ENCODE data around the gene DAD1. TPM values are rescaled to one million over a fixed set of nuclear protein-coding genes. Genes with fewer than 3 reads are reported as not detected.

DAD1 gene
- total RNA-seq, 4 donors from 2014 or later: 123 to 228 (median 171) TPM

DNA sequence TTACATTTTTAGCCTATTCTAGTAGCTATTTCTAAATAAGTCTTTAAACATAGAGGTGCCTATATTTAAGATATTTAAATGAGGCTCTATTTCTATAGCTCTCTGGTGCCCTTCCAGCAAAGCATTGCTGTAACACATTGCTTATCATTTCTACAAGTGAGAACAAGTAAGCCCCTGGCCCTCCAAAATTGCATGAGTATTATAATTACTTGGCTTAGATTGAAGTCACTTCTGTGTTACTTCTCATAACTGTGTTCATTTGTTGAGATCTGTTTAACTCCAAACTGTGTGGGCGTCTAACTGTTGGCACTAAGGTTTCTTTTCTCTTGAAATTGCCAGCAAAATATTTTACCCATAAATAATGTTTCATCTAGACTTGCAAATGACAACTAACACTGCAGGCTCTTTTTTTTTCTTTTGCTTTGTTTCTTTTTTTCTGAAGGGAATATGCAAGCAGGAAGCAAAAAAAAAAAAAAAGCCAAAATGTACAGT is 66.5 kb downstream of the DAD1 start:
- Histone ChIP-seq H3K4me3 (no peak overlapping the region), H3K27me3 (peaks cover 3% of the 10 kb centered on the region), H3K9me3 (no peaks in the 10 kb centered on the region), H3K27ac (no peak overlapping the region), H3K36me3 (no peaks in the 10 kb centered on the region), H3K4me1 (no peaks in the 10 kb centered on the region)
- TF ChIP-seq POLR2AphosphoS5 (IDR thresholded peaks at IDR 0.05) (no peak), CTCF (IDR thresholded peaks at IDR 0.05) (no peak), EP300 (IDR thresholded peaks at IDR 0.05) (no peak), POLR2A (IDR thresholded peaks at IDR 0.05) (no peak)
- no peak for ATAC-seq
- WGBS, 2 donors (ENCODE audit: low coverage in 1 of 2): 40 to 56% methylated on average over 1 of the region's 1 CpG

GRCh38 chr14:22521449-22522239 is 67.4 kb downstream of the DAD1 start:
- H3K36me3 ChIP-seq: no peaks in the 10 kb centered on the region
- 66 to 85% methylated on average over 4 of the region's 4 CpGs for WGBS, 2 donors (ENCODE audit: low coverage in 1 of 2)
- no peak for ATAC-seq
- no peak overlapping the region for H3K27ac ChIP-seq
- H3K4me1 ChIP-seq: peaks cover 0 to 3% (median 0%) of the 10 kb centered on the region in 3 donors
- no peak overlapping the region for H3K4me3 ChIP-seq
- no peak for TF ChIP-seq EP300 (IDR thresholded peaks at IDR 0.05)
- no peak for TF ChIP-seq POLR2AphosphoS5 (IDR thresholded peaks at IDR 0.05)
- no peak for TF ChIP-seq CTCF (IDR thresholded peaks at IDR 0.05)
- no peak for TF ChIP-seq POLR2A (IDR thresholded peaks at IDR 0.05)
- H3K27me3 ChIP-seq: peaks cover 3% of the 10 kb centered on the region
- no peaks in the 10 kb centered on the region for H3K9me3 ChIP-seq

DNA sequence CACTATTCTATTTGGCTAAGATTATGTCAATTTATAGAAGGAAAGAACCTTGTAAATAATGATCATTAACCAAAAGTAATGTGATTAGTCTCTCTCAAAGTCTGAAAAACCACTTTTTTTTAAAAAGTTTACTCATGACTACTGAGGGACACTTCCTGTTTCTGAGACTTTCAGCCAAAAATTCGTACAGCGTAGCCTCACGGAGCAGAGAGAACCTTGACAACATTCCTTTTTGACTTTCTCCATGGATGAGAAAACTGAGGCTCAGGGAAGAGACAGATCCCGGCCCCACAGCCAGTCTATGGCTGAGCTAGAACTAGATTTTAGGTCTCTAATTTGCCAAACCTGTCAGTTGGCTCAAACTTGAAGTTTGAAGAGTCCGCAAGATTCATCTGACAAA is 68.2 kb downstream of the DAD1 start:
- ATAC-seq: no peak
- TF ChIP-seq POLR2A (IDR thresholded peaks at IDR 0.05) (no peak), CTCF (IDR thresholded peaks at IDR 0.05) (no peak), POLR2AphosphoS5 (IDR thresholded peaks at IDR 0.05) (no peak)
- Histone ChIP-seq H3K27ac (no peak overlapping the region), H3K4me1 (peaks cover 0 to 12% (median 6%) of the 10 kb centered on the region in 3 donors), H3K27me3 (peaks cover 3% of the 10 kb centered on the region), H3K9me3 (no peaks in the 10 kb centered on the region), H3K4me3 (no peak overlapping the region), H3K36me3 (no peaks in the 10 kb centered on the region)
- WGBS, 2 donors (ENCODE audit: low coverage in 1 of 2): 69 to 97% methylated on average over 4 to 5 of the region's 5 CpGs

DNA sequence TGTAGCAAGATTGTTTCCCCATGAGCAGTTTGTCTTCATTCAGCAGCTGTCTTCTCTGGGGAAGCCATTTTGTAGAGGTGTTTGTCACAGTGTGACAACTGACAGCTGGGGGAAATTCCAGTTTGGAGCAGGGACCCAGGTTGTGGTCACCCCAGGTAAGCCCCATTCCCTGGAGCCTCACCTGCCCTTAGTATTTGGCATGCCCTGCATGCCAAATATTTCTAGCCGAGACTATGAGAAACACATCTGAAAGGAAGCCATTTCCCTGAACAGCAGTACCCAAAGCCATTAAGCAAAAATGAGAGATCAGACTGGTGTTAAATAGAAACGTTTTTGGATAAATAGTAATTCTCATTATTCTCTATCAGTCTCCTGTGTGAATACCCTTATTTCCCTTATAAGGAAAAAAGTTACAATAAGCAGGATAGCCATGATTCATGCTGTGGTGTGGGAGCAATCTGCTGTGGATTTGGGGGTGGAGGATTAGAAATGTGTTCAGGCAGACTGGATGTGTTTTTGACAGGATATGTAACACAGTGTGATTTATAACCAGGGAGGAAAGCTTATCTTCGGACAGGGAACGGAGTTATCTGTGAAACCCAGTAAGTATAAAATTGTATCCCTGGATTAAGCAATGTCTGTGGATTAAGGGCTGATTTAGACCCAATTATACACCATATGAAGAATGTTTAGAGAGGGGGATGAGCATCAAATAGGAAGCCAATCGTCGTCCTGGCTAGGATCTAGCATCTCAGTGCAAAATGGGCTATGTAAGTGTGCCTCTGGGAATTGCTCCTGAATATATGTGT is 68.9 kb downstream of the DAD1 start:
- H3K9me3 ChIP-seq: no peaks in the 10 kb centered on the region
- WGBS, 2 donors (ENCODE audit: low coverage in 1 of 2): 35 to 56% methylated on average over 5 to 6 of the region's 6 CpGs
- H3K36me3 ChIP-seq: no peaks in the 10 kb centered on the region
- peaks cover 0 to 19% (median 13%) of the 10 kb centered on the region in 3 donors for H3K4me1 ChIP-seq
- no peak for TF ChIP-seq EP300 (IDR thresholded peaks at IDR 0.05)
- no peak for TF ChIP-seq CTCF (IDR thresholded peaks at IDR 0.05)
- TF ChIP-seq POLR2AphosphoS5 (IDR thresholded peaks at IDR 0.05): no peak
- TF ChIP-seq POLR2A (IDR thresholded peaks at IDR 0.05): no peak
- peaks cover 3% of the 10 kb centered on the region for H3K27me3 ChIP-seq
- no peak overlapping the region for H3K27ac ChIP-seq
- no peak overlapping the region for H3K4me3 ChIP-seq
- ATAC-seq: no peak

Measured in gastroesophageal sphincter (tissue), 4 donors.